SH-SY5Y (cell line): ENCODE results near the gene CCDC137.

Source experiments
- GATA2 ChIP-seq: IDR thresholded peaks from 2 replicates; pipeline ENCODE4 v1.6.1; 2011; ENCODE audit warnings: mild to moderate bottlenecking, low read depth, low read length
- GATA3 ChIP-seq: IDR thresholded peaks from 2 replicates; pipeline ENCODE4 v1.6.1; 2011; ENCODE audit warnings: low read depth, mild to moderate bottlenecking, low read length, moderate library complexity

DNA sequence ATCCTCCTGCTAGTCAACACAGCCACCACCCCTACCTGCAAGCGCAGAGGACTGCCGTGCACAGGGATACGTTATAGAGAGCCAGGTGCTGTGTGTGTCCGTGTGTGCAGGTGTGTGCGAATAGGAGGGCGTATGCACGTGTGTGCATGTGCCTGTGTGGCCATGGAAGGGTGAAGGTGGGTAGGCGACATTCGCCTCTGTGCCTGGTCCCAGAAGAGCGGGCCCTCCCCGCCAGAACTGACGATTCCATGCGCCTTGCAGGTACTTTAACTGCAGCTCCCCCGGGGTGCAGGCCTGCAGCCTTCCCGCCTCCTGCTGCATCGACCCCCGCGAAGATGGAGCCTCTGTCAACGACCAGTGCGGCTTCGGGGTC is 18.9 kb upstream of the CCDC137 start:
- TF ChIP-seq GATA2 = no peak
- TF ChIP-seq GATA3 = no peak
